Colonic mucosa (tissue), 4 donors: ENCODE measurements around the gene ADGRD1. TPM values are rescaled to one million over a fixed set of nuclear protein-coding genes. Genes with fewer than 3 reads are reported as not detected.

Experiments
- DNase-seq: peaks from one replicate; pipeline ENCODE4 v3.0.0-alpha.2; 2020
- H3K27ac ChIP-seq: fragments of 200-600 bp; one replicate; pipeline ENCODE4 v1.8.0; 2021
- H3K27me3 ChIP-seq: fragments of 200-600 bp; one replicate; pipeline ENCODE4 v1.8.0; 2021
- H3K36me3 ChIP-seq: fragments of 200-600 bp; one replicate; pipeline ENCODE4 v1.8.0; 2021
- H3K4me1 ChIP-seq: fragments of 200-600 bp; one replicate; pipeline ENCODE4 v1.8.0; 2021; ENCODE audit warnings: mild to moderate bottlenecking
- H3K4me3 ChIP-seq: fragments of 200-600 bp; one replicate; pipeline ENCODE4 v1.8.0; 2021
- H3K9ac ChIP-seq, 2 donors: one replicate each; pipeline ENCODE4 v1.7.0; 2013; ENCODE audit warnings: control low read depth in 2 of 2, low read depth in 2 of 2, low read length in 2 of 2
- H3K9me3 ChIP-seq: fragments of 200-600 bp; one replicate; pipeline ENCODE4 v1.8.0; 2021
- intact Hi-C: fragments of 100-400 bp; cut with DNase I; formaldehyde crosslinking; loops from one replicate; pipeline ENCODE4 v1.14.1; 2022
- total RNA-seq, 2 donors: library from RNA; stranded (reverse); fragmentation: NEBNext Ultra II Directional in 1 of 2; extraction: Animal tissue kit (Norgen Biotek cat#: 25700) in 1 of 2; gene quantifications; one replicate each; pipeline ENCODE4 v1.2.1, GENCODE V29; 2021
- TF ChIP-seq, protein P1 (sequence below): fragments of 200-600 bp; IDR thresholded peaks from one replicate; pipeline ENCODE4 v1.8.0; 2022; ENCODE audit warnings: antibody characterized with exemption, mild to moderate bottlenecking
- donor health status: healthy.
- donor health status: DM: no; HTN: no; CAD: no.
- donor health status: DM: no; HTN: no; CAD: no.

ADGRD1 gene
- total RNA-seq, 2 donors from 2014 or later, result 3.5 to 3.6 TPM

DNA sequence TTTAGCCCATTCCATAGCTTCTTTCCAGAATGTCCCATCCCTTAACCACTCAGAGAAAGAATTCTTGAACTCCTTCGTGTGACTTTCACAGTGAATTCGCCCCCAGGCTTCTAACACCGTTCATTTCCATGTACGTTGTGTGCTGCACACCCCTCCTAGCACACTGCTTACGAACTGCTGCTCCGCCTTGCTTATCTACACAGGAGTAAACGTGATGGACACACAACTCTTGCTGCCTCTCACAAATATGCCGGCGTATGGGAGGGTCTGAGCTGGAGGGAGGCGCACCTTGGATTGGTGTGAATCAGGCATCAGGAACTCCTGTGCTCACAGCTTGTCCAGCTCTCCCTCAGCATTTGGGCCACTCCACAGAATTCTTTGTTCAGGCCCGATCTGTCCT lies 3.9 kb upstream of the ADGRD1 start:
- no peak overlapping the region for H3K4me3 ChIP-seq
- TF ChIP-seq, protein P1, sequence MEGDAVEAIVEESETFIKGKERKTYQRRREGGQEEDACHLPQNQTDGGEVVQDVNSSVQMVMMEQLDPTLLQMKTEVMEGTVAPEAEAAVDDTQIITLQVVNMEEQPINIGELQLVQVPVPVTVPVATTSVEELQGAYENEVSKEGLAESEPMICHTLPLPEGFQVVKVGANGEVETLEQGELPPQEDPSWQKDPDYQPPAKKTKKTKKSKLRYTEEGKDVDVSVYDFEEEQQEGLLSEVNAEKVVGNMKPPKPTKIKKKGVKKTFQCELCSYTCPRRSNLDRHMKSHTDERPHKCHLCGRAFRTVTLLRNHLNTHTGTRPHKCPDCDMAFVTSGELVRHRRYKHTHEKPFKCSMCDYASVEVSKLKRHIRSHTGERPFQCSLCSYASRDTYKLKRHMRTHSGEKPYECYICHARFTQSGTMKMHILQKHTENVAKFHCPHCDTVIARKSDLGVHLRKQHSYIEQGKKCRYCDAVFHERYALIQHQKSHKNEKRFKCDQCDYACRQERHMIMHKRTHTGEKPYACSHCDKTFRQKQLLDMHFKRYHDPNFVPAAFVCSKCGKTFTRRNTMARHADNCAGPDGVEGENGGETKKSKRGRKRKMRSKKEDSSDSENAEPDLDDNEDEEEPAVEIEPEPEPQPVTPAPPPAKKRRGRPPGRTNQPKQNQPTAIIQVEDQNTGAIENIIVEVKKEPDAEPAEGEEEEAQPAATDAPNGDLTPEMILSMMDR, result no peak
- no peak for DNase-seq
- no peak overlapping the region for H3K9ac ChIP-seq
- H3K9me3 ChIP-seq, result no peaks in the 10 kb centered on the region
- H3K27ac ChIP-seq, result no peak overlapping the region
- H3K4me1 ChIP-seq, result no peaks in the 10 kb centered on the region
- H3K36me3 ChIP-seq, result no peaks in the 10 kb centered on the region
- no peaks in the 10 kb centered on the region for H3K27me3 ChIP-seq
- intact Hi-C loops, result no loop called here

DNA sequence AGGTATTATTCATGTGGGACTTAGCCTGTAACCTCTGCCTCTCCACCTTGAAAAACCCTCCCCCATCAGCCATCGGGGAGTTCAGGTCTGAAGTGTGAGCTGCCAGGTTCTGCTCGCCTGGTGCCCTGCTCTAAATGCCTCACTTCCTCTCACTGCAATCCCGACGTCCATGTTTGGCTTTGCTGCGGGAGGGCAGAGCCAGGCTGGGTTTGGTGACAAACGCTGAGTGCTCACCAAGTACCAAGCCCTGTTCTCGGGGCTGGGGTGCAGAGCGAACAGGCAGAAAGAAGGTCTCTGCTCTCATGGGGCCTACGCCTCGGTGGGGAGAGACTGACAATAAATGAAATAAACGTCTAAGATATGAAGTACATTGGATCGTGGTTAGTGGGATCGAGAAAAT lies 2.1 kb upstream of the ADGRD1 start:
- Histone ChIP-seq H3K9me3 (no peaks in the 10 kb centered on the region), H3K9ac (no peak overlapping the region), H3K36me3 (no peaks in the 10 kb centered on the region), H3K27ac (no peak overlapping the region), H3K27me3 (no peaks in the 10 kb centered on the region), H3K4me3 (no peak overlapping the region), H3K4me1 (no peaks in the 10 kb centered on the region)
- no peak for DNase-seq
- TF ChIP-seq, protein P1, result no peak
- intact Hi-C loops, result no loop called here

DNA sequence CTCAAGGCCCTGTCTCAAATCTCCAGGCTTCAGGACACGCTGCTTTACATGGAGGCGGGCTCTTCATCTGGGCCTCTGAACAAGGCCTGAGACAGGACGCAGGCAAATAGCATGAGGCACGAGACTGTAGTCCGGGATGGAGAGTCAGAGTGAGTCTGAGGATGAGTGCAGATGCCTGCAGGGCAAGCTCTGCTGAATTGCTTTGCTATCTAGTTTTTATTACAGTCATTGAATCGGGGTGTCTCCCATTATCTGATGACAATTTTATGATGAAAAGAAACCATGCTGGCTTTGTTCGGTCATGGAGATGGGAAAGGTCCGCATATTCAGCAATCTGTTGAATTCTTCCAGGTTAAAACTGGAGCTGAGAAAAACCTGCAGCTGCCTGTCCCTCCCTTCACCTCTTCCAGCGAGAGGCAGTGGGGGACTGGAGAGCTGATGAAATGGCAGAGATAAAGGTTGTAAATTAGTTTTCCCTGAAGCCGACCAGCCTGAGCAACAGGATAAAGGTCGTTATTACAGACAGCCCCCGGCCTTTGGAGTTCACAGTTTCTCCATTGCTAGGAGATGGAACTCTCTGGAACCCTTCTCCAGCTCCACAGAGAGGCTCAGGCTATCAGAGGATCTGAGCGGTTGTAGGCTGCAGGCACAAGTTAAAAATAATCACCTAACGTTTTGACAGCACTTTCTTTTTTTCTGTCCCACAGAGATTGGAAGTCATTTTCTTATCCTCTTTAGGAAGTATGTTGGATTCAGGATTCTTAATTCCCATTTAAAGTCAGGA lies 1.3 kb upstream of the ADGRD1 start:
- Histone ChIP-seq H3K27me3 (no peaks in the 10 kb centered on the region), H3K4me1 (no peaks in the 10 kb centered on the region), H3K36me3 (no peaks in the 10 kb centered on the region), H3K4me3 (no peak overlapping the region), H3K9ac (no peak overlapping the region), H3K9me3 (no peaks in the 10 kb centered on the region), H3K27ac (no peak overlapping the region)
- intact Hi-C loops, result no loop called here
- DNase-seq, result no peak
- TF ChIP-seq, protein P1, result no peak

DNA sequence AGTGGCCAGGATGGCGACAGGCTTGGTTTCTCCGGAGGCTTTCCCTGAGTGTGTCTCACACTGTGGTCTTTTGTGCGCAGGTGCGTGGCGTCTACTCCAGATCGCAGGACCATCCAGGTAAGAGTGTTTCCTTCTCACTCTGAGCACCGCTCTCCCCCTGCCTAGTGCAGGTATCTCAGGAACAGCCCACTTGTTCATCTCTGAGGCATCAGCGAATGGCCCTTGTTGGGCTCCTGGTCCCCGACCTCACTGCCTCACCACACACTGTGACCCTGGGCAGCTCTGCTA lies 781 bp downstream of the ADGRD1 start:
- Histone ChIP-seq H3K9me3 (no peaks in the 10 kb centered on the region), H3K9ac (peak overlapping the region in 1 of 2 donors; percentile 32), H3K36me3 (no peaks in the 10 kb centered on the region), H3K4me3 (peak overlapping the region; percentile 13), H3K4me1 (no peaks in the 10 kb centered on the region), H3K27me3 (no peaks in the 10 kb centered on the region), H3K27ac (no peak overlapping the region)
- TF ChIP-seq, protein P1, result no peak
- DNase-seq, result no peak
- intact Hi-C loops, result no loop called here

DNA sequence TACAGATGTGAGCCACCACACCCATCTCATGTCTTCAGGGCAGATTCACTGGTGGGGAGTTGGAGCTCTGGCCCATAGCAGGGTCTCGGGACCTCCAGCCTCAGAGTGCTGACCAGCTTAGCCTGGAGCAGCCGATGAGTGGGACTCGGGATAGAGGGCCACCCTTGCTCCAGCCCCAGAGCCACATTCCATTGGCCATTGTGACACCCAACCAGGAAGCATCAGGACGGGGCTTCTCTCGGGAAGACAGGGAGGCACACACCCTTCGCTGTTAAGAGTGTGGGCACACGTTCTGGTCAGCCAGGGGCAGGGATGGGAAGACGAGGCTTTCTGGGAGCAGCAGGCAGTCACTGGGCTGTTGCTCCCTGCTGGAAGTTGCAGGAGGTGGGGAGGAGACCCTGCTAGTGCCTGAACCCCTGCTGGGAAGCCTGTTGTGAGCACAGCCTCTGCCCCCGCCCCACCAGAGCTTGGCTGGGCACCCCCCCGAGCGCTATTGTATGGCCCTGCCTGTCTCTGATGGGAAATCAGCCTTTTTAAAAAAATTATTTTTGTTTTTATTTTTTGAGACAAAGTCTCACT lies 1.6 kb downstream of the ADGRD1 start:
- Histone ChIP-seq H3K27ac (no peak overlapping the region), H3K27me3 (no peaks in the 10 kb centered on the region), H3K4me1 (no peaks in the 10 kb centered on the region), H3K9ac (no peak overlapping the region), H3K36me3 (no peaks in the 10 kb centered on the region), H3K9me3 (no peaks in the 10 kb centered on the region), H3K4me3 (no peak overlapping the region)
- TF ChIP-seq, protein P1, result no peak
- intact Hi-C loops, result no loop called here
- no peak for DNase-seq
